ENCODE measurements around the gene ADGRA1.

GRCh38 chr10:133085251-133086125, 2.2 kb upstream of the ADGRA1 start:
- TF ChIP-seq EZH2 (IDR thresholded peaks at IDR 0.05; ENCODE audit: borderline replicate concordance, low read length) = no peak
- TF ChIP-seq CTCF (conservative IDR thresholded peaks at IDR 0.05 in 1 of 2, IDR thresholded peaks at IDR 0.05 in 1 of 2; ENCODE audit: extremely low read depth in 1 of 2, insufficient read depth in 1 of 2, low read depth in 1 of 2, low read length in 2 of 2) = no peak

Measured in mammary epithelial cell (primary cell).